Hepatocyte (in vitro differentiated cells): Measurements from ENCODE around the gene RGCC. TPM values are rescaled to one million over a fixed set of nuclear protein-coding genes. Genes with fewer than 3 reads are reported as not detected.
"Not testable (repeated sequence)": the region's sequence is repeated elsewhere in the genome, so short reads cannot be mapped to it uniquely, and the experiment has no call there.

Experiments used
- DNase-seq: peaks from one replicate; pipeline ENCODE4 v3.0.0-alpha.2; 2016; ENCODE audit warnings: low spot score
- H2AFZ ChIP-seq: fragments of 200-600 bp; sonication (generic); 2 replicates; pipeline ENCODE4 v1.6.0; 2016; ENCODE audit warnings: antibody characterized with exemption, mild to moderate bottlenecking
- H3K27ac ChIP-seq: fragments of 200-600 bp; sonication (generic); 2 replicates; pipeline ENCODE4 v1.5.1; 2016; ENCODE audit warnings: mild to moderate bottlenecking
- H3K27me3 ChIP-seq: fragments of 200-600 bp; sonication (generic); 2 replicates; pipeline ENCODE4 v1.6.1; 2016
- H3K36me3 ChIP-seq: fragments of 200-600 bp; sonication (generic); replicated peaks from 2 replicates; pipeline ENCODE4 v1.5.1; 2016; ENCODE audit warnings: low read depth; ENCODE audit not compliant: insufficient read depth
- H3K4me1 ChIP-seq: fragments of 200-600 bp; sonication (generic); 2 replicates; pipeline ENCODE4 v1.5.1; 2016; ENCODE audit warnings: mild to moderate bottlenecking, moderate library complexity; ENCODE audit not compliant: insufficient read depth
- H3K4me2 ChIP-seq: fragments of 200-600 bp; sonication (generic); 2 replicates; pipeline ENCODE4 v1.6.0; 2016
- H3K4me3 ChIP-seq: fragments of 200-600 bp; sonication (generic); 2 replicates; pipeline ENCODE4 v1.5.1; 2016; ENCODE audit warnings: mild to moderate bottlenecking
- H3K79me2 ChIP-seq: fragments of 200-600 bp; sonication (generic); 2 replicates; pipeline ENCODE4 v1.6.0; 2017; ENCODE audit warnings: mild to moderate bottlenecking
- H3K9me2 ChIP-seq: fragments of 200-600 bp; sonication (generic); replicated peaks from 2 replicates; pipeline ENCODE4 v1.6.0; 2017; ENCODE audit warnings: mild to moderate bottlenecking; ENCODE audit not compliant: insufficient read depth
- H3K9me3 ChIP-seq: fragments of 200-600 bp; sonication (generic); 2 replicates; pipeline ENCODE4 v1.5.1; 2016; ENCODE audit warnings: low read depth, mild to moderate bottlenecking
- H4K20me1 ChIP-seq: fragments of 200-600 bp; sonication (generic); 2 replicates; pipeline ENCODE4 v1.6.0; 2016; ENCODE audit warnings: mild to moderate bottlenecking; ENCODE audit not compliant: insufficient read depth, poor library complexity, severe bottlenecking
- CTCF ChIP-seq: fragments of 200-600 bp; sonication (generic); IDR thresholded peaks from 2 replicates; pipeline ENCODE4 v1.5.1; 2016; ENCODE audit warnings: antibody characterized with exemption, mild to moderate bottlenecking; ENCODE audit not compliant: poor library complexity
- EZH2 ChIP-seq: fragments of 200-600 bp; sonication (generic); IDR thresholded peaks from 2 replicates; pipeline ENCODE4 v1.6.1; 2016; ENCODE audit warnings: antibody characterized with exemption, mild to moderate bottlenecking, borderline replicate concordance
- EZH2phosphoT487 ChIP-seq: fragments of 200-600 bp; sonication (generic); IDR thresholded peaks from one replicate; pipeline ENCODE4 v1.6.1; 2018; ENCODE audit warnings: antibody characterized with exemption, mild to moderate bottlenecking, low read depth, moderate library complexity; ENCODE audit not compliant: unreplicated experiment, severe bottlenecking
- WGBS: methylation state at CpG from one replicate; pipeline ENCODE4 v1.1.6; 2016; ENCODE audit warnings: low lambda C conversion rate; ENCODE audit errors: missing lambda C conversion rate; 5-methylcytosine and 5-hydroxymethylcytosine counted together
- polyA plus RNA-seq: library from polyadenylated mRNA; unstranded; fragments of >200 nt; fragmentation: Nextera tagmentation; extraction: Ambion mirVana; gene quantifications from 2 replicates; pipeline ENCODE4 v1.2.1, GENCODE V29; 2016
- total RNA-seq: library from RNA; depleted of rRNA; stranded (reverse); fragments of >200 nt; gene quantifications from 2 replicates; pipeline ENCODE4 v1.2.3, GENCODE V29; 2014

Gene RGCC
- total and polyA plus RNA-seq, 2 experiments from 2014 or later, result 8.1 to 19.9 TPM

GRCh38 chr13:41426047-41426446 is 31.3 kb upstream of the RGCC start:
- no peaks in the 10 kb centered on the region for H4K20me1 ChIP-seq
- H3K4me3 ChIP-seq, result no peak overlapping the region
- no peak overlapping the region for H3K4me2 ChIP-seq
- no peak overlapping the region for H2AFZ ChIP-seq
- H3K79me2 ChIP-seq, result no peaks in the 10 kb centered on the region
- no peaks in the 10 kb centered on the region for H3K9me3 ChIP-seq
- H3K36me3 ChIP-seq, result no peaks in the 10 kb centered on the region
- 87% methylated on average over 12 of the region's 22 CpGs for WGBS
- TF ChIP-seq EZH2 (no peak), CTCF (no peak), EZH2phosphoT487 (no peak)
- H3K27me3 ChIP-seq, result no peaks in the 10 kb centered on the region
- no peak overlapping the region for H3K27ac ChIP-seq
- no peak for DNase-seq
- no peaks in the 10 kb centered on the region for H3K9me2 ChIP-seq
- H3K4me1 ChIP-seq, result no peaks in the 10 kb centered on the region

GRCh38 chr13:41427666-41428065 is 29.7 kb upstream of the RGCC start:
- TF ChIP-seq EZH2phosphoT487, result no peak
- TF ChIP-seq CTCF, result no peak
- TF ChIP-seq EZH2, result no peak
- Histone ChIP-seq H3K79me2 (no peaks in the 10 kb centered on the region), H4K20me1 (no peaks in the 10 kb centered on the region), H2AFZ (no peak overlapping the region), H3K36me3 (no peaks in the 10 kb centered on the region), H3K4me1 (no peaks in the 10 kb centered on the region), H3K9me2 (no peaks in the 10 kb centered on the region), H3K27ac (no peak overlapping the region), H3K4me3 (no peak overlapping the region), H3K4me2 (peak overlapping the region; percentile 29), H3K9me3 (no peaks in the 10 kb centered on the region), H3K27me3 (no peaks in the 10 kb centered on the region)
- 49% methylated on average over 10 of the region's 17 CpGs for WGBS
- DNase-seq, result no peak

GRCh38 chr13:41428155-41428554 is 29.2 kb upstream of the RGCC start:
- Histone ChIP-seq H3K79me2 (no peaks in the 10 kb centered on the region), H3K27ac (no peak overlapping the region), H4K20me1 (no peaks in the 10 kb centered on the region), H3K9me2 (no peaks in the 10 kb centered on the region), H3K27me3 (no peaks in the 10 kb centered on the region), H2AFZ (no peak overlapping the region), H3K4me2 (peak overlapping the region; percentile 29), H3K9me3 (no peaks in the 10 kb centered on the region), H3K4me3 (no peak overlapping the region), H3K36me3 (no peaks in the 10 kb centered on the region), H3K4me1 (no peaks in the 10 kb centered on the region)
- WGBS, result 15% methylated on average over 15 of the region's 32 CpGs
- no peak for TF ChIP-seq EZH2
- no peak for TF ChIP-seq CTCF
- no peak for TF ChIP-seq EZH2phosphoT487
- DNase-seq, result no peak

GRCh38 chr13:41434030-41434429 is 23.3 kb upstream of the RGCC start:
- not testable (repeated sequence) for DNase-seq

More at GRCh38 chr13:41434030-41434429, 23.3 kb upstream of the RGCC start:
- H3K9me2 ChIP-seq, H3K27ac ChIP-seq, H3K4me1 ChIP-seq, H3K27me3 ChIP-seq, H3K9me3 ChIP-seq, H3K4me3 ChIP-seq, H2AFZ ChIP-seq, H3K79me2 ChIP-seq, H4K20me1 ChIP-seq, H3K36me3 ChIP-seq, H3K4me2 ChIP-seq: not testable (repeated sequence)
- WGBS, result 91% methylated on average over 3 of the region's 6 CpGs
